ENCODE results near the gene SFXN5. TPM values are rescaled to one million over a fixed set of nuclear protein-coding genes. Genes with fewer than 3 reads are reported as not detected.

Gene SFXN5
- total and polyA plus RNA-seq, 2 of the 4 experiments (the other 2 are of a cell fraction): 8.6 to 17.0 TPM

DNA sequence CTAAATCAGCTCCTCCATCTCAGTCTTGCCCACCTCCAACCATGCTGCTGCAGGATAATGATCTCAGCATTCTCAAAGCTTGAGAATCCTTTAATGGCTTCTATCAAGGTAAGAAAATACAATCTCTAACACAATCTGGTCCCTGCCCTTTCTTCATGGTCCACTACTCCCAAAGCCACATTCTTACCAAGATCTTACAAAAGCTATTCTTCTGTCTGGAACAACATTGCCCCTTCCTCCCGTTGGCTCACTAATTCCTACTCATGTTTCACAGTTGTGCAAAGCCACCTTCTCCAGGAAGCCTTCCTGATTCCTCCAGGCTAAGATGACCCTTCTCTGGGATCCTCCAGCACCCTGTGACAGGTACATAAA, 5.9 kb upstream of the SFXN5 start (continued):
- TF ChIP-seq, protein P1, sequence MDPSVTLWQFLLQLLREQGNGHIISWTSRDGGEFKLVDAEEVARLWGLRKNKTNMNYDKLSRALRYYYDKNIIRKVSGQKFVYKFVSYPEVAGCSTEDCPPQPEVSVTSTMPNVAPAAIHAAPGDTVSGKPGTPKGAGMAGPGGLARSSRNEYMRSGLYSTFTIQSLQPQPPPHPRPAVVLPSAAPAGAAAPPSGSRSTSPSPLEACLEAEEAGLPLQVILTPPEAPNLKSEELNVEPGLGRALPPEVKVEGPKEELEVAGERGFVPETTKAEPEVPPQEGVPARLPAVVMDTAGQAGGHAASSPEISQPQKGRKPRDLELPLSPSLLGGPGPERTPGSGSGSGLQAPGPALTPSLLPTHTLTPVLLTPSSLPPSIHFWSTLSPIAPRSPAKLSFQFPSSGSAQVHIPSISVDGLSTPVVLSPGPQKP (IDR thresholded peaks at IDR 0.05; ENCODE audit: borderline replicate concordance, low read depth, low read length): no peak
- no peak for TF ChIP-seq MAZ (IDR thresholded peaks at IDR 0.05; ENCODE audit: borderline replicate concordance, low read depth, low read length)
- TF ChIP-seq RAD21 (IDR thresholded peaks at IDR 0.05; ENCODE audit: low read length): no peak

DNA sequence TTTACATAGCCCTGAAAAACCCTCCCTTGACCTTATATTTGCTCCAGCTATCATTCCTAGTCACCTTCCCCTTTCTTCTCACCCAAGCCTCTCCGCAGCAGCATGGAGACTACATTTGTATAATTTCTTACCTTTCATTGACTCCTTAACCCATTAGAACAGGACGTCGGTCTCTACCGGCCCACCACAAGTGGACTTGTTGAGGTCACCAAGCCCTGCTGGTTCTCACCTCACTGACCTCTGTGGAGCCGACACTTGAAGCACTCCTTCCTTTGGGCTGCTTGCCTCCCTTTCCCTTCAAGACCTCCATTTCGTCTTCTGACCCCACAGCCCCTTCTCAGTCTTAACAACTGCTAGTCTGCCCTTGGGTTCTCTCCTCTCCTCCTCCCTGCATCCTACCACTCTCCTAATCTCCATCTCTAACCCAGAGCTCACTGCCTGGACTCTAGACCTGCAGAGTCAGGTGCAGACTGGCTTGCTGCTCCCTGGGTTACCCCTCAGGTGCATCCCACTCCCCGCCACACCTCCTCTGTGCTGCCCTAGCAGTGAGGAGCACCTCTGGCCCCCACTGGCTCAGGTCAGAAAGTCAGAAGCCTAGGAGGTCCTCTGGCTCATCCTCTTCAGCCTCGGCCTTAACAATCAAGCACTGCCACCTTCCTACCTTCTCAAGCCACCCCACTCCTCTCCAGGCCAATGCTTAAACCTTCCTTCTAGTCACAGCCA, 5.3 kb upstream of the SFXN5 start:
- 90% methylated on average over 7 of the region's 8 CpGs; no CpG with 5 or more reads in 1 of the 2 experiments for WGBS, 2 experiments (ENCODE audit: extremely low coverage in 2 of 2, insufficient read length in 1 of 2)
- Histone ChIP-seq H2AK5ac (ENCODE audit: low read depth, low read length) (no peak overlapping the region), H3K4me2 (ENCODE audit: low read depth, low read length) (no peak overlapping the region), H2BK15ac (ENCODE audit: low read depth, low read length) (no peak overlapping the region), H3K4me3 (ENCODE audit: insufficient read depth, low read depth, low read length) (no peak overlapping the region), H3K79me1 (ENCODE audit: low read depth in 1 of 2, low read length in 2 of 2) (peaks cover 17 to 40% of the 10 kb centered on the region in 2 experiments), H4K20me1 (ENCODE audit: insufficient read depth, low read length) (peaks cover 35% of the 10 kb centered on the region), H2BK5ac (ENCODE audit: low read depth, low read length, poor library complexity, severe bottlenecking) (no peak overlapping the region), H2BK120ac (ENCODE audit: low read depth, low read length) (no peak overlapping the region), H3K14ac (replicated peaks; ENCODE audit: low read depth, low read length) (no peak overlapping the region), H4K5ac (ENCODE audit: low read depth, low read length) (no peak overlapping the region), H3K4me1 (ENCODE audit: control insufficient read depth, insufficient read depth, low read length) (peaks cover 4% of the 10 kb centered on the region; the same call in 1 of the 2 replicates), H2BK20ac (ENCODE audit: low read depth, low read length) (no peak overlapping the region), H3K27me3 (ENCODE audit: control insufficient read depth, insufficient read depth, low read length) (no peaks in the 10 kb centered on the region), H3K56ac (ENCODE audit: extremely low read depth, insufficient read depth, low read length) (no peak overlapping the region), H3K9ac (ENCODE audit: low read depth, low read length) (no peak overlapping the region), H3K23ac (ENCODE audit: low read depth, low read length) (no peak overlapping the region), H4K91ac (ENCODE audit: insufficient read depth, low read depth, low read length) (no peak overlapping the region), H4K8ac (ENCODE audit: low read depth in 2 of 2, low read length in 2 of 2) (no peak overlapping the region), H2AK9ac (replicated peaks; ENCODE audit: low read depth, low read length, poor library complexity) (no peak overlapping the region), H3K4ac (ENCODE audit: low read depth, low read length) (no peak overlapping the region), H3K36me3 (ENCODE audit: control insufficient read depth, insufficient read depth, low read length) (peaks cover 46% of the 10 kb centered on the region), H3K9me3 (ENCODE audit: control insufficient read depth, insufficient read depth, low read length) (no peaks in the 10 kb centered on the region), H3K27ac (ENCODE audit: insufficient read depth, low read length) (no peak overlapping the region), H3K9me1 (ENCODE audit: insufficient read depth, low read length) (no peaks in the 10 kb centered on the region), H3K18ac (ENCODE audit: low read depth, low read length) (no peak overlapping the region), H2AFZ (replicated peaks; ENCODE audit: low read length, poor library complexity) (no peak overlapping the region)
- DNase-seq: no peak
- no peak for ATAC-seq (ENCODE audit: low read depth)
- dilution Hi-C loops (cut with HindIII; ENCODE audit: low sequenced_read_pairs, unreplicated experiment) (no loop called here), intact Hi-C loops (cut with micrococcal nuclease) (no loop called here), in situ Hi-C loops (cut with MboI; ENCODE audit: low sequenced_read_pairs) (no loop called here)
- POLR2A ChIA-PET (ENCODE audit: unreplicated experiment): no interaction called here
- CTCF ChIA-PET: no interaction called here
- TF ChIP-seq POLR2A (IDR thresholded peaks at IDR 0.05; ENCODE audit: low read depth, low read length): no peak
- TF ChIP-seq CEBPB (IDR thresholded peaks at IDR 0.05; ENCODE audit: low read depth, low read length): no peak
- TF ChIP-seq MAZ (IDR thresholded peaks at IDR 0.05; ENCODE audit: borderline replicate concordance, low read depth, low read length): no peak
- no peak for TF ChIP-seq SMC3 (IDR thresholded peaks at IDR 0.05; ENCODE audit: low read depth, low read length)
- no peak for TF ChIP-seq FOS (IDR thresholded peaks at IDR 0.05; ENCODE audit: low read depth, low read length)
- TF ChIP-seq, protein P2, sequence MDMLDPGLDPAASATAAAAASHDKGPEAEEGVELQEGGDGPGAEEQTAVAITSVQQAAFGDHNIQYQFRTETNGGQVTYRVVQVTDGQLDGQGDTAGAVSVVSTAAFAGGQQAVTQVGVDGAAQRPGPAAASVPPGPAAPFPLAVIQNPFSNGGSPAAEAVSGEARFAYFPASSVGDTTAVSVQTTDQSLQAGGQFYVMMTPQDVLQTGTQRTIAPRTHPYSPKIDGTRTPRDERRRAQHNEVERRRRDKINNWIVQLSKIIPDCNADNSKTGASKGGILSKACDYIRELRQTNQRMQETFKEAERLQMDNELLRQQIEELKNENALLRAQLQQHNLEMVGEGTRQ (IDR thresholded peaks at IDR 0.05; ENCODE audit: low read depth, low read length): no peak
- no TSS peak for BruUV-seq (replicated peaks)

All from IMR-90 (cell line).